22Rv1 (cell line): ENCODE measurements around the gene SAT1.

ENCODE experiments used
- ZFX ChIP-seq: fragments of 450-650 bp; IDR thresholded peaks from 2 replicates; pipeline ENCODE4 v1.6.1; 2017; ENCODE audit warnings: antibody characterized with exemption, borderline replicate concordance
- TF ChIP-seq, protein P1 (sequence below): fragments of 450-650 bp; IDR thresholded peaks from 2 replicates; pipeline ENCODE4 v1.5.1; 2017; ENCODE audit warnings: mild to moderate bottlenecking

DNA sequence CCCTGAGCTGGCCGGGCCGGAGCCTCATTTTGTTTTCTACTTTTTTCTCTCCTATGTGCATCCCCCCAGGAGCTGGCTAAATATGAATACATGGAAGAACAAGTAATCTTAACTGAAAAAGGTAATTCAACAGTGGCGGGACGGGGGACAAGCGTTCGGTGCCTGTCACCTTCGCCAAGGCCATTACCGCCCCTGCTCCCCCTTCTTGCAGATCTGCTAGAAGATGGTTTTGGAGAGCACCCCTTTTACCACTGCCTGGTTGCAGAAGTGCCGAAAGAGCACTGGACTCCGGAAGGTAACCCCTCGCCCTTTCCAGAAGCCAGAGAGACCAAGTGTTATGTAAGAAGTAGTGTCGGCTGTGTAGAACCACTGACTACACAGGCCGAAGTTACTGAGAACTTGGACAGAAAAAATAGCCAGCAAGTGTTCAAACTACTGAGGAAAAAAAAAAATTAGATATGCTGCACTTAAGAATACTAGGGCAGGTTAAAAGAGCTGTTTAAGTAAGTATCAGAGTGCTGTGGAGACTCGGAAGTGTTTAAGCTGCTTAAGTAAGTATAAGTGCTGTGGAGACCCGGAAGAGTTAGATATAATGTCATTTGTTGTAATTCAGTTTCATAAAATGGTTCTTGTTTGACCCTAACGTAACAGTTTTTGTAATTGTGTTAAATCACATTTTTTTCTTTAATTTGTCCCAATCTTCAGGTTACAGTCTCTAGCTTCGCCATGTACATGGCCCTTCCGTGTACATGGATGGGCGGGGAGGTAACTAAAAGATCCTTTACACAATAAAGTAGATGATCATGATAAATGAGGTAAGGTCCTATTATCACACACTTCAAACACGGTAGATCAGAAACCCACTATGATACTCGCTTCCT, 856 bp downstream of the SAT1 start:
- TF ChIP-seq, protein P1, sequence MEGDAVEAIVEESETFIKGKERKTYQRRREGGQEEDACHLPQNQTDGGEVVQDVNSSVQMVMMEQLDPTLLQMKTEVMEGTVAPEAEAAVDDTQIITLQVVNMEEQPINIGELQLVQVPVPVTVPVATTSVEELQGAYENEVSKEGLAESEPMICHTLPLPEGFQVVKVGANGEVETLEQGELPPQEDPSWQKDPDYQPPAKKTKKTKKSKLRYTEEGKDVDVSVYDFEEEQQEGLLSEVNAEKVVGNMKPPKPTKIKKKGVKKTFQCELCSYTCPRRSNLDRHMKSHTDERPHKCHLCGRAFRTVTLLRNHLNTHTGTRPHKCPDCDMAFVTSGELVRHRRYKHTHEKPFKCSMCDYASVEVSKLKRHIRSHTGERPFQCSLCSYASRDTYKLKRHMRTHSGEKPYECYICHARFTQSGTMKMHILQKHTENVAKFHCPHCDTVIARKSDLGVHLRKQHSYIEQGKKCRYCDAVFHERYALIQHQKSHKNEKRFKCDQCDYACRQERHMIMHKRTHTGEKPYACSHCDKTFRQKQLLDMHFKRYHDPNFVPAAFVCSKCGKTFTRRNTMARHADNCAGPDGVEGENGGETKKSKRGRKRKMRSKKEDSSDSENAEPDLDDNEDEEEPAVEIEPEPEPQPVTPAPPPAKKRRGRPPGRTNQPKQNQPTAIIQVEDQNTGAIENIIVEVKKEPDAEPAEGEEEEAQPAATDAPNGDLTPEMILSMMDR: no peak
- TF ChIP-seq ZFX: no peak
